Dermis blood vessel endothelial cell (primary cell): ENCODE data around the gene KANTR. TPM values are rescaled to one million over a fixed set of nuclear protein-coding genes. Genes with fewer than 3 reads are reported as not detected.

ENCODE experiments used
- DNase-seq: peaks from one replicate; pipeline ENCODE4 v3.0.0; 2010
- total RNA-seq: library from RNA; depleted of rRNA; stranded (reverse); fragments of >200 nt; gene quantifications from 2 replicates; pipeline ENCODE4 v1.2.3, GENCODE V29; 2014

Gene KANTR
- total RNA-seq, 1 donor from 2014 or later = 8.5 TPM

GRCh38 chrX:53081925-53082772 lies 11.8 kb upstream of the KANTR start, which contains the start of gene TSPYL2:
TSPYL2 (plus strand) TSS chrX:53082367; CDS start chrX:53082499, 132 bp downstream.
- DNase-seq = peak; percentile 96

GRCh38 chrX:53082773-53083616 lies 10.9 kb upstream of the KANTR start:
- DNase-seq = no peak

- DNase-seq = no peak
These were observed 9.8 kb upstream of the KANTR start for GRCh38 chrX:53084043-53084570.

GRCh38 chrX:53084863-53085262 lies 9.1 kb upstream of the KANTR start:
- no peak for DNase-seq

GRCh38 chrX:53085661-53086229 lies 8.2 kb upstream of the KANTR start:
- no peak for DNase-seq

- DNase-seq = no peak
These were observed 7.5 kb upstream of the KANTR start for GRCh38 chrX:53086464-53086863.

- no peak for DNase-seq
These were observed 6.5 kb upstream of the KANTR start for GRCh38 chrX:53087388-53087831.

- DNase-seq = peak; percentile 89
These were observed 5.6 kb upstream of the KANTR start for GRCh38 chrX:53088136-53088974.

GRCh38 chrX:53089224-53089842 lies 4.6 kb upstream of the KANTR start:
- DNase-seq = peak; percentile 74

GRCh38 chrX:53089925-53090324 lies 4.0 kb upstream of the KANTR start:
- DNase-seq = no peak

- no peak for DNase-seq
These were observed 2.6 kb upstream of the KANTR start for GRCh38 chrX:53091354-53091753.

- DNase-seq = peak; percentile 86
These were observed 726 bp upstream of the KANTR start for GRCh38 chrX:53093177-53093655.

- no peak for DNase-seq
These were observed 602 bp downstream of the KANTR start for GRCh38 chrX:53094582-53094905.

GRCh38 chrX:53095796-53096195 lies 1.9 kb downstream of the KANTR start:
- no peak for DNase-seq

- no peak for DNase-seq
These were observed 21.1 kb downstream of the KANTR start for GRCh38 chrX:53114864-53115549.

- no peak for DNase-seq
These were observed 21.6 kb downstream of the KANTR start for GRCh38 chrX:53115550-53115874.

GRCh38 chrX:53116101-53116500 lies 22.2 kb downstream of the KANTR start:
- DNase-seq = peak; percentile 0

GRCh38 chrX:53122013-53122412 lies 28.1 kb downstream of the KANTR start:
- no peak for DNase-seq

- no peak for DNase-seq
These were observed 31.6 kb downstream of the KANTR start for GRCh38 chrX:53125506-53125905.

GRCh38 chrX:53126377-53126776 lies 32.4 kb downstream of the KANTR start:
- DNase-seq = no peak
